HepG2 (cell line): ENCODE results near the gene FNDC3B. TPM values are rescaled to one million over a fixed set of nuclear protein-coding genes. Genes with fewer than 3 reads are reported as not detected.

Experiments
- ATAC-seq: fragments of 200-7000 bp; cut with Tn5 transposase; 3 replicates; pipeline ENCODE4 v1.9.1; 2020; ENCODE audit warnings: mild to moderate bottlenecking, moderate library complexity
- BruUV-seq: library from RNA; stranded (reverse); fragments of 400-500 nt; replicated peaks from 2 replicates; lab custom pipeline; 2021; lab: Mats Ljungman, UMichigan
- CTCF ChIA-PET: fragments of 300-600 bp; formaldehyde crosslinking; extraction: SDS; loops from one replicate; lab custom pipeline; 2021; ENCODE audit warnings: low total read pairs, inconsistent platforms, low intra/inter-chr PET ratio; lab: Yijun Ruan, JAX
- POLR2A ChIA-PET: fragments of 350-600 bp; sonication (Branson Sonifier 250); formaldehyde crosslinking; loops from one replicate; lab custom pipeline; 2020; ENCODE audit warnings: antibody characterized with exemption, inconsistent platforms; lab: Yijun Ruan, JAX
- DNase-seq: peaks from one replicate; pipeline ENCODE4 v3.0.0-alpha.2; 2015; ENCODE audit warnings: low spot score
- FAIRE-seq: peaks from 3 replicates; lab custom pipeline; 2011; peaks lifted over from hg19 to GRCh38; lab: Jason Lieb, UNC
- H2AFZ ChIP-seq: one replicate; pipeline ENCODE4 v1.6.1; 2011; ENCODE audit warnings: low read length, inconsistent platforms
- H3K27ac ChIP-seq: fragments of 300-600 bp; 3 replicates; pipeline ENCODE4 v1.8.0; 2011; ENCODE audit warnings: mixed run types, mild to moderate bottlenecking, mixed read lengths, low read length, inconsistent platforms; ENCODE audit not compliant: insufficient read depth; ENCODE audit errors: extremely low read length
- H3K27me3 ChIP-seq, 2 experiments: fragments of 200-600 bp in 1 of 2; 2 replicates in 1 of 2; 3 replicates in 1 of 2; pipeline versions ENCODE4 v1.6.0 to v1.8.0; 2011; ENCODE audit warnings: low read length in 2 of 2, mild to moderate bottlenecking in 2 of 2, moderate library complexity in 2 of 2, inconsistent platforms in 1 of 2; ENCODE audit not compliant: insufficient read depth in 2 of 2, control insufficient read depth in 1 of 2
- H3K36me3 ChIP-seq, 2 experiments: fragments of 200-600 bp in 1 of 2; replicated peaks in 1 of 2; 2 replicates in 1 of 2; 3 replicates in 1 of 2; pipeline versions ENCODE4 v1.5.1 to v1.8.0; 2011; ENCODE audit warnings: low read length in 2 of 2, inconsistent platforms in 1 of 2; ENCODE audit not compliant: insufficient read depth in 2 of 2, control insufficient read depth in 1 of 2
- H3K4me1 ChIP-seq: 2 replicates; pipeline ENCODE4 v1.5.1; 2012; ENCODE audit warnings: low read length, inconsistent platforms; ENCODE audit not compliant: insufficient read depth
- H3K4me2 ChIP-seq: 2 replicates; pipeline ENCODE4 v1.6.0; 2011; ENCODE audit warnings: low read depth, low read length, inconsistent platforms
- H3K4me3 ChIP-seq, 3 experiments: fragments of 200-600 bp in 1 of 3; sonication (generic), shearing (Covaris generic) in 1 of 3; replicated peaks in 1 of 3; 2 replicates each; pipeline ENCODE4 v1.5.1; 2011 to 2016; ENCODE audit warnings: low read length in 3 of 3, inconsistent platforms in 2 of 3, low read depth in 2 of 3, mild to moderate bottlenecking in 2 of 3, control low read depth in 1 of 3, mixed read lengths in 1 of 3; ENCODE audit not compliant: insufficient read depth in 1 of 3
- H3K79me2 ChIP-seq: one replicate; pipeline ENCODE4 v1.6.1; 2011; ENCODE audit warnings: low read length, inconsistent platforms; ENCODE audit not compliant: insufficient read depth
- H3K9ac ChIP-seq: 2 replicates; pipeline ENCODE4 v1.6.0; 2011; ENCODE audit warnings: mild to moderate bottlenecking, low read depth, low read length, inconsistent platforms; ENCODE audit not compliant: insufficient read depth
- H3K9me3 ChIP-seq: 2 replicates; pipeline ENCODE4 v1.5.1; 2012; ENCODE audit warnings: mild to moderate bottlenecking, low read length
- H4K20me1 ChIP-seq: 2 replicates; pipeline ENCODE4 v1.6.0; 2011; ENCODE audit warnings: inconsistent platforms, mild to moderate bottlenecking, low read length, moderate library complexity; ENCODE audit not compliant: insufficient read depth
- CC2D1A ChIP-seq: sonication (generic); formaldehyde crosslinking; IDR thresholded peaks from 2 replicates; pipeline ENCODE4 v1.8.1; 2023; ENCODE audit warnings: mild to moderate bottlenecking, missing genetic modification reagents
- ELK4 ChIP-seq: sonication (generic); formaldehyde crosslinking; IDR thresholded peaks from 2 replicates; pipeline ENCODE4 v1.9.0; 2021; ENCODE audit warnings: missing genetic modification reagents, borderline replicate concordance
- ESRRA ChIP-seq: sonication (generic); formaldehyde crosslinking; IDR thresholded peaks from 2 replicates; pipeline ENCODE4 v1.5.1; 2020; ENCODE audit warnings: mild to moderate bottlenecking, low read depth, missing genetic modification reagents
- POLR2A ChIP-seq, 2 experiments: IDR thresholded peaks; 2 replicates each; pipeline ENCODE4 v1.6.1; 2011; ENCODE audit warnings: low read depth in 2 of 2, low read length in 2 of 2, mild to moderate bottlenecking in 1 of 2, moderate library complexity in 1 of 2; ENCODE audit not compliant: insufficient read depth in 1 of 2
- POLR2G ChIP-seq: fragments of 200-400 bp; formaldehyde crosslinking; IDR thresholded peaks from 2 replicates; pipeline ENCODE4 v1.6.1; 2018; ENCODE audit warnings: mild to moderate bottlenecking, low read depth, low read length, moderate library complexity
- RBM22 ChIP-seq: fragments of 200-400 bp; formaldehyde crosslinking; optimal IDR thresholded peaks from 2 replicates; pipeline ENCODE3; 2017; ENCODE audit warnings: mild to moderate bottlenecking, low read length, moderate library complexity
- SNAI1 ChIP-seq: sonication (generic); formaldehyde crosslinking; IDR thresholded peaks from 2 replicates; pipeline ENCODE4 v1.5.0; 2020; ENCODE audit warnings: mild to moderate bottlenecking, missing genetic modification reagents, borderline replicate concordance
- XRCC5 ChIP-seq: fragments of 200-400 bp; formaldehyde crosslinking; optimal IDR thresholded peaks from 2 replicates; pipeline ENCODE3; 2017; ENCODE audit warnings: mild to moderate bottlenecking, low read length
- ZIK1 ChIP-seq: sonication (generic); formaldehyde crosslinking; IDR thresholded peaks from 2 replicates; pipeline ENCODE4 v1.5.0; 2020; ENCODE audit warnings: mild to moderate bottlenecking, low read depth, missing genetic modification reagents, borderline replicate concordance
- ZNF251 ChIP-seq: sonication (generic); formaldehyde crosslinking; IDR thresholded peaks from 2 replicates; pipeline ENCODE4 v1.9.0; 2021; ENCODE audit warnings: mild to moderate bottlenecking, missing genetic modification reagents
- ZNF280D ChIP-seq: sonication (generic); formaldehyde crosslinking; IDR thresholded peaks from 2 replicates; pipeline ENCODE4 v1.5.1; 2020; ENCODE audit warnings: mild to moderate bottlenecking, missing genetic modification reagents
- ZNF569 ChIP-seq: sonication (generic); formaldehyde crosslinking; IDR thresholded peaks from 2 replicates; pipeline ENCODE4 v1.5.0; 2020; ENCODE audit warnings: mild to moderate bottlenecking, missing genetic modification reagents, moderate library complexity, borderline replicate concordance
- ZNF691 ChIP-seq: sonication (generic); formaldehyde crosslinking; IDR thresholded peaks from 2 replicates; pipeline ENCODE4 v1.4.0; 2020; ENCODE audit warnings: missing genetic modification reagents, low read depth, mild to moderate bottlenecking, borderline replicate concordance
- ZNF841 ChIP-seq: sonication (generic); formaldehyde crosslinking; IDR thresholded peaks from 2 replicates; pipeline ENCODE4 v1.8.1; 2023; ENCODE audit warnings: missing genetic modification reagents, borderline replicate concordance
- WGBS: methylation state at CpG from one replicate; pipeline ENCODE4 v1.1.6; 2017; ENCODE audit warnings: low lambda C conversion rate; 5-methylcytosine and 5-hydroxymethylcytosine counted together
- in situ Hi-C: cut with HindIII; loops from 2 replicates; pipeline ENCODE4 v1.10.0; 2017; ENCODE audit warnings: low pct_unique_long_range_greater_than_20kb; ENCODE audit not compliant: extremely low pct_ligation_motif_present
- intact Hi-C: fragments of 100-400 bp; cut with micrococcal nuclease; formaldehyde crosslinking; loops from one replicate; pipeline ENCODE4 v1.10.0; 2022; ENCODE audit not compliant: unreplicated experiment
- polyA plus RNA-seq, 8 experiments: library from polyadenylated mRNA; depleted of rRNA in 3 of 8; stranded (reverse) in 7 of 8; unstranded in 1 of 8; fragments of >200 nt; fragmentation: Illumina TruSeq in 4 of 8; extraction: Trizol in 4 of 8; gene quantifications; 2 replicates each; pipeline versions ENCODE4 v1.2.1 to v1.2.3, GENCODE V29; 2011 to 2016; ENCODE audit warnings: low read depth in 4 of 8, missing spikeins in 1 of 8, mixed read lengths in 1 of 8; ENCODE audit not compliant: insufficient read depth in 1 of 8
- total RNA-seq, 5 experiments: library from RNA; depleted of rRNA; stranded (reverse); fragments of >200 nt; fragmentation: Illumina TruSeq; extraction: Trizol; gene quantifications; 2 replicates each; pipeline ENCODE4 v1.2.3, GENCODE V29; 2016; ENCODE audit warnings: low read depth in 1 of 5

FNDC3B gene
- total and polyA plus RNA-seq, 2 of the 13 experiments (the other 11 are each of a cell fraction or from before 2014, with no cell fraction given), result 74.8 to 103 TPM

- CTCF ChIA-PET, result no interaction called here
Measured at GRCh38 chr3:172260381-172260780, 221.0 kb downstream of the FNDC3B start.

GRCh38 chr3:172261054-172261453 is 221.7 kb downstream of the FNDC3B start:
- H3K4me1 ChIP-seq, result peaks cover 27% of the 10 kb centered on the region
- WGBS, result 94% methylated on average over 5 of the region's 5 CpGs
- no peaks in the 10 kb centered on the region for H3K9me3 ChIP-seq
- H2AFZ ChIP-seq, result no peak overlapping the region
- no peak overlapping the region for H3K4me2 ChIP-seq
- no peak overlapping the region for H3K4me3 ChIP-seq
- H3K9ac ChIP-seq, result no peak overlapping the region
- peaks cover 19 to 88% of the 10 kb centered on the region in 2 experiments for H3K36me3 ChIP-seq
- peaks cover 77% of the 10 kb centered on the region for H3K79me2 ChIP-seq
- POLR2A ChIA-PET, result no interaction called here
- in situ Hi-C loops (no loop called here), intact Hi-C loops (no loop called here)
- no TSS peak for BruUV-seq
- ATAC-seq (no peak), DNase-seq (no peak), FAIRE-seq (no peak)
- H4K20me1 ChIP-seq, result peaks cover 95% of the 10 kb centered on the region
- CTCF ChIA-PET, result no interaction called here
- no peaks in the 10 kb centered on the region for H3K27me3 ChIP-seq
- no peak overlapping the region for H3K27ac ChIP-seq
- TF ChIP-seq ESRRA (CRISPR knock-in tag) (no peak), ELK4 (no peak), ZNF691 (CRISPR knock-in tag) (no peak), RBM22 (peak; percentile 22), CC2D1A (CRISPR knock-in tag) (no peak), POLR2G (peak; percentile 12; the same call in 1 of the 2 replicates), ZIK1 (CRISPR knock-in tag) (no peak), POLR2A (IDR thresholded peaks at IDR 0.05; ENCODE audit: insufficient read depth in 1 of 2, low read depth in 2 of 2, low read length in 2 of 2) (0 out of 4 replicates have a peak, but pooled peaks of 1 of the 2 experiments have one; percentile 8), ZNF280D (no peak), XRCC5 (no peak), SNAI1 (CRISPR knock-in tag) (no peak), ZNF841 (CRISPR knock-in tag) (no peak), ZNF251 (CRISPR knock-in tag) (no peak)

More at GRCh38 chr3:172260381-172260780, 221.0 kb downstream of the FNDC3B start:
- POLR2A ChIA-PET, result no interaction called here
- intact Hi-C loops (no loop called here), in situ Hi-C loops (no loop called here)
- no peaks in the 10 kb centered on the region for H3K9me3 ChIP-seq
- peaks cover 77% of the 10 kb centered on the region for H3K79me2 ChIP-seq
- peak; percentile 29 for TF ChIP-seq RBM22
- TF ChIP-seq ZNF569 (CRISPR knock-in tag), result no peak
- H3K36me3 ChIP-seq, result peaks cover 18 to 88% of the 10 kb centered on the region in 2 experiments
- no peak for FAIRE-seq
- H2AFZ ChIP-seq, result no peak overlapping the region
- H3K9ac ChIP-seq, result no peak overlapping the region
- no TSS peak for BruUV-seq
- DNase-seq, result no peak
- no peak overlapping the region for H3K27ac ChIP-seq
- H3K4me3 ChIP-seq, result no peak overlapping the region
- H3K4me1 ChIP-seq, result peaks cover 34% of the 10 kb centered on the region
- H4K20me1 ChIP-seq, result peaks cover 96% of the 10 kb centered on the region
- H3K4me2 ChIP-seq, result no peak overlapping the region
- ATAC-seq, result no peak
- no peaks in the 10 kb centered on the region for H3K27me3 ChIP-seq
- WGBS, result 92% methylated on average over 1 of the region's 2 CpGs
